ENCODE measurements around the gene LMAN1L.

DNA sequence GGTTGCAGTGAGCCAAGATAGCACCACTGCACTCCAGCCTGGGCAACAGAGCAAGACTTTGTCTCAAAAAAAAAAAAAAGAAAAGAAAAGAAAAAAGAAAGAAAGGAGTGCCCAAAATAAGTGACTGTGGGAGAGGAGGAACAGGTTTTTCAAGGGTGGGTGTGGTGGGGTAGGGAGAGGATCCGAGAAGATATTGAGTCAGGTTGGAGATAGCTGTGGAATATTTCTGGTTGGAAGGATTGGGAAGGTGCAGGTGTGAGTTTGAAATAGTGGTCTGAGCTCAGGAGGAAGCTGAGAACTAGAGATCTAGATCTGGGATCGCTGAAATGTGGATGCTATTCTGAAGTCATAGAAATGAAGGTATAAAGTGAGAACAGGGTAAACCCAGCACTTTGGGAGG, 52.7 kb downstream of the LMAN1L start:
- no peak for TF ChIP-seq CTCF (IDR thresholded peaks at IDR 0.05)
- TF ChIP-seq POLR2A (IDR thresholded peaks at IDR 0.05): no peak
- TF ChIP-seq EP300 (IDR thresholded peaks at IDR 0.05): no peak

All from upper lobe of left lung (tissue), 4 donors.